Measurements from ENCODE around the gene NBAS.

- no peak for TF ChIP-seq SRSF9 (IDR thresholded peaks at IDR 0.05; ENCODE audit: borderline replicate concordance, insufficient read depth, low read depth, low read length, poor library complexity, severe bottlenecking)
- no peak for TF ChIP-seq CTCF (CRISPR knock-in tag; IDR thresholded peaks at IDR 0.05)
- TF ChIP-seq HBP1 (CRISPR knock-in tag; IDR thresholded peaks at IDR 0.05; ENCODE audit: low read depth): no peak
- no peak for TF ChIP-seq MED13 (CRISPR knock-in tag; IDR thresholded peaks at IDR 0.05)
- no peak for TF ChIP-seq RAD21 (CRISPR knock-in tag; IDR thresholded peaks at IDR 0.05)
- TF ChIP-seq ZXDC (CRISPR knock-in tag; IDR thresholded peaks at IDR 0.05): no peak
- TF ChIP-seq TCF7 (IDR thresholded peaks at IDR 0.05; ENCODE audit: low read depth): no peak
- no peak for TF ChIP-seq SP4 (CRISPR knock-in tag; IDR thresholded peaks at IDR 0.05)
- no peak for TF ChIP-seq USF2 (IDR thresholded peaks at IDR 0.05; ENCODE audit: low read depth, low read length)
- TF ChIP-seq USF2 (CRISPR knock-in tag; IDR thresholded peaks at IDR 0.05; ENCODE audit: borderline replicate concordance): no peak
- TF ChIP-seq ZBTB34 (CRISPR knock-in tag; IDR thresholded peaks at IDR 0.05): no peak
- TF ChIP-seq ZBTB26 (CRISPR knock-in tag; IDR thresholded peaks at IDR 0.05; ENCODE audit: borderline replicate concordance): no peak
Observed at GRCh38 chr2:15389895-15390294, 171.2 kb downstream of the NBAS start.

Measured in HepG2 (cell line).